Cardiac septum (tissue), 1 donor: ENCODE data around the gene PPM1E. TPM values are rescaled to one million over a fixed set of nuclear protein-coding genes. Genes with fewer than 3 reads are reported as not detected.
"Not testable (repeated sequence)": the region's sequence is repeated elsewhere in the genome, so short reads cannot be mapped to it uniquely, and the experiment has no call there.

Source experiments
- DNase-seq: peaks from one replicate; pipeline ENCODE4 v3.0.0-alpha.2; 2020; ENCODE audit warnings: low spot score
- intact Hi-C: fragments of 100-400 bp; cut with DNase I; formaldehyde crosslinking; loops from one replicate; pipeline ENCODE4 v1.14.0; 2022
- total RNA-seq: library from RNA; stranded (reverse); fragmentation: NEBNext Ultra II Directional; extraction: Animal tissue kit (Norgen Biotek cat#: 25700); gene quantifications from one replicate; pipeline ENCODE4 v1.2.1, GENCODE V29; 2021
- donor health status: DM: no; HTN: no; CAD: no.

Gene PPM1E
- total RNA-seq, 1 donor from 2014 or later = 1.1 TPM

GRCh38 chr17:58764373-58764772, 8.7 kb downstream of the PPM1E start:
- intact Hi-C loops = no loop called here
- DNase-seq = no peak

- intact Hi-C loops, DNase-seq: not testable (repeated sequence)
Observed at GRCh38 chr17:58778482-58778881, 22.8 kb downstream of the PPM1E start.

GRCh38 chr17:58779446-58779845, 23.8 kb downstream of the PPM1E start:
- intact Hi-C loops = no loop called here
- DNase-seq = no peak

DNA sequence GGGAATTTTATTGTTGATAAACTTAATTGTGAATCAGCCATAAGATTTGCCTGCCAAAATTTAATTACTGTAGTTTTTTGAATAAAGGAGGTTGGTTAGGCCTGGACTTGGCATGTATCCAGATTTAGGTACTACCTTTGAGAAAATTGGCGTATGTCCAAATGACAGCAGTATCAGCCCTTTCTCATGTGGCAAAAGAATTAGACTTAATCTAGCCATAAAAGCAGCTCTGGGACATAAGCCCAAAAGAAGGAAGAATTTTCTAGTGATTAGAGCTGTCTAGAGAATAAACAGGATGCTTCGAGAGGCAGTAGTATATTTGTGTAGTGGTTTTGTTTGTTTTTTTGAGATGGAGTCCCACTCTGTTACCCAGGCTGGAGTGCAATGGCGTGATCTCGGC, 27.7 kb downstream of the PPM1E start:
- intact Hi-C loops = no loop called here

DNA sequence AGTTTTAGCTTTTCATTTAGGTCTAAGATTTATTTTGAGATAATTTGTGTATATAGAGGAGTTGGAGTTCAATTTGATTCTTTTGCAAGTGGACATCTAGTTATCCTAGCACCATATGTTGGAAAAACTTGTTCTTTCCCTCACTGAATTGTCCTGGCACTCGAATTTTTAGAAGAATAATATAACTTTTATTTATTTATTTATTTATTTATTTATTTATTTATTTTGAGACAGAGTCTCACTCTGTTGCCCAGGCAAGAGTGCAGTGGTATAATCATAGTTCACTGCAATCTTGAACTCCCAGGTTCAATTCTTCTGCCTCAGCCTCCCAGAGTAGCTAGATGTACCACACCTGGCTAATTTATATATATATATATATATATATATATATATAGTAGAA, 29.4 kb downstream of the PPM1E start:
- intact Hi-C loops = no loop called here
- no peak for DNase-seq

More for the DNA sequence above, 27.7 kb downstream of the PPM1E start:
- no peak for DNase-seq

GRCh38 chr17:58786586-58787295, 31.1 kb downstream of the PPM1E start:
- intact Hi-C loops = no loop called here
- no peak for DNase-seq

- intact Hi-C loops = no loop called here
- DNase-seq = no peak
Observed at GRCh38 chr17:58788199-58788598, 32.5 kb downstream of the PPM1E start.

GRCh38 chr17:58789160-58789559, 33.5 kb downstream of the PPM1E start:
- intact Hi-C loops = no loop called here
- no peak for DNase-seq

DNA sequence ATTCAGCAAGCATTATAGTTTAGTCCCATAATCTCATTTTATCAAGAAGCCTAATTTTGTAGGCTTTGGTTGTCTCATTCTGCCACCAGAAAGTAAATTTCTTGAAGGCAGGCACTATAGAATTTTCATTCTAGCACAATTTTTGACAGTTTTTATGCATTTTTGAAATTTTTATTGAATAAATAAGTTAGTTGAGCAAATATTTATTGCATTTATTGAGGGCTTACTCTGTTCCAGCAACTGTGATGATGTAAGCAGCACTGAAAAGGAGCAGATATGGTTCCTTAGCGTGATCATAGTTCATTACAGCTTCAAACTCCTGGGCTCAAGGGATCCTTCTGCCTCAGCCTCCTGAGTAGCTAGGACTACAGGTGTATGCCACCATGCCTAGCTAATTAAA, 34.2 kb downstream of the PPM1E start:
- intact Hi-C loops = no loop called here
- no peak for DNase-seq

- intact Hi-C loops, DNase-seq: not testable (repeated sequence)
Observed at GRCh38 chr17:58794508-58794907, 38.9 kb downstream of the PPM1E start.

- intact Hi-C loops = no loop called here
- DNase-seq = no peak
Observed at GRCh38 chr17:58802188-58802587, 46.5 kb downstream of the PPM1E start.

- DNase-seq = no peak
- intact Hi-C loops = no loop called here
Observed at GRCh38 chr17:58806046-58806445, 50.4 kb downstream of the PPM1E start.

DNA sequence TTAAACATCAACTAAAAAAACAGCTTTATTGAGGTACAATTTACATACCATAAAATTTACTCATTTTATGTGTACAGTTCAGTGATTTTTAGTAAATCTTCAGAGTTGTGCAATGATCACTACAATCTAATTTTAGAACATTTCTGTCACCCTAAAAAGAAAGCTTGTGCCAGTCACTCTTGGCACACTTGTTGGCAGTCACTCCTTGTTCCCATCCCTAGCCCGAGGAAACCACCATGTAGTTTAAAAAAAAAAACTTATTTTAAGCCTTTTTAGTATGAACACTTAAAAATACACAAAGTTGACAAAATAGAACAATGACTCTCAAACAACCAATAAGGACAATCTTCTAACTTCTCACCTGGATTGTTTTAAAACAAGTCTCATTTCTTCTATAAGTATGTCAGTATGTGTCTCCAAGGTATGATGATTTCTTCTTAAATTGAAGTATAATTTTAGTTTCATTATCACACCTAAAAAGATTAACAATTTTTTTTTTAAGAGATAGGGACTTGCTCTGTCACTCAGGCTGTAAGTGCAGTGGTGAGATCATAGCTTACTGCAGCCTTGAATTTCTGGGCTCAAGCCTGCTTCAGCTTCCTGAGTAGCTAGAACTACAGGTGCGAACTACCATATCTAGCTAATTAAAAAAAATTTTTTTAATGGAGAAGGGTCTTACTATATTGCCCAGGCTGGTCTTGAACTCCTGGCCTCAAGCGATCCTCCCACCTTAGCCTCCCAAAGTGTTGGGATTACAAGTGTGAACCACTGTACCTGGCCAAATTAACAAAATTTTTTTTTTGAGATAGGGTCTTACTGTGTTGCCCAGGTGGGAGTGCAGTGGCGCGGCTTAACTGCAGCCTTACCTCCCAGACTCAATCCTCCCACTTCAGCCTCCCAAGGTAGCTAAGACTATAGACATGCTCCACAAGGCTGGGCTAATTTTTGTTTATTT, 53.2 kb downstream of the PPM1E start:
- no peak for DNase-seq
- intact Hi-C loops = no loop called here

DNA sequence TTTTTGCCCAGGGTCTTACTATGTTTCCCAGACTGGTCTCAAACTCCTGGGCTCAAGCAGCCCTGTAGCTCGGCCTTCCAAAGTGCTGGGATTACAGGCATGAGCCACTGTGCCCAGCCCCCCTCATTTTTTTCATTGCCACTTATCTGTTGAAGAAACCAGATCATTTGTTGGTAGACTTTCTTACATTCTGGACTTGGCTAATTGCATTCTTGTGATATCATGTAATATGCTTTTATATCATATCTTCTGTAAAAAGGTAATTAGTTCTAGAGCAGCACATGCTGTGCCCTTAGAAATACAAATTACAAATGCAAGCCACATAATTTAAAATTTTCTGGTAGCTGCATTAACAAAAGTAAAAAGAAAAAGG, 53.9 kb downstream of the PPM1E start:
- no peak for DNase-seq

GRCh38 chr17:58811290-58811689, 55.6 kb downstream of the PPM1E start:
- no peak for DNase-seq
- intact Hi-C loops = no loop called here

More for the DNA sequence above, 53.9 kb downstream of the PPM1E start:
- intact Hi-C loops = no loop called here

DNA sequence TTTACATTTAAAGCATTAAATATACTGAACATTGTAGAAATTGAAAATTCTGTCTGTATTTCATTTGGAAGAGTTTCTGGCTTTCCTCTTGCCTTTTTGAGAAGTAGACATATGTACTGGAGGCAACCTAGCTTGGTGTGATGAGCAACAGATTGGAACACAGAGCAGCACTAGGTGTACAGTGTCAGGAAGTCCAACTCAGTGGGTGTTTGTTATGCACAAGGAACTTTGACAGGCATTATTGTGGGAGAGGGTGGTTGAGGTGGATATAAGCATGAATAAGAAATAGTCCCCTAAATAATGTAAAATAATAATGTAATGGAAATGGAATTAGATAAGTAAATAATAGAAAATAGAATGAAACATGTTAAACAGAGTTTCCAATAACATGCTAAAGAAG, 58.1 kb downstream of the PPM1E start:
- intact Hi-C loops = no loop called here
- DNase-seq = no peak

DNA sequence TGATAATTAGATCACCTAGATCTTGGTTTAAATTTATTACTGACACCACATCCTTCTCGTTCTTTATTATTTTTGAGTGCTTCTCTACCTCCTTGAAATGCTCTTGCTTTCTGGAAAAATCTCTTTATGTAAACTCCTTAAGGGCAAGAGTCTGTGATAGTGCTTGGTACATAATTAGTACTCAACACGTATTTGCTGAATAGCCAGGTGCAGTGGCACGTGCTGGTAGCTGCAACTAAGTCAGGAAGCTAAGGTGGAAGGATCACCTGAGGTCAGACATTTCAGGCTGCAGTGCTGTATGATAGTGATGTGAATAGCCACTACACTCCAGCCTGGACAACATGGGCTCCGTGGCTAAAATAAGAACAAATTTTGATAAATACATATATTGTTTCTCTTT, 63.0 kb downstream of the PPM1E start:
- intact Hi-C loops = no loop called here
- no peak for DNase-seq

DNA sequence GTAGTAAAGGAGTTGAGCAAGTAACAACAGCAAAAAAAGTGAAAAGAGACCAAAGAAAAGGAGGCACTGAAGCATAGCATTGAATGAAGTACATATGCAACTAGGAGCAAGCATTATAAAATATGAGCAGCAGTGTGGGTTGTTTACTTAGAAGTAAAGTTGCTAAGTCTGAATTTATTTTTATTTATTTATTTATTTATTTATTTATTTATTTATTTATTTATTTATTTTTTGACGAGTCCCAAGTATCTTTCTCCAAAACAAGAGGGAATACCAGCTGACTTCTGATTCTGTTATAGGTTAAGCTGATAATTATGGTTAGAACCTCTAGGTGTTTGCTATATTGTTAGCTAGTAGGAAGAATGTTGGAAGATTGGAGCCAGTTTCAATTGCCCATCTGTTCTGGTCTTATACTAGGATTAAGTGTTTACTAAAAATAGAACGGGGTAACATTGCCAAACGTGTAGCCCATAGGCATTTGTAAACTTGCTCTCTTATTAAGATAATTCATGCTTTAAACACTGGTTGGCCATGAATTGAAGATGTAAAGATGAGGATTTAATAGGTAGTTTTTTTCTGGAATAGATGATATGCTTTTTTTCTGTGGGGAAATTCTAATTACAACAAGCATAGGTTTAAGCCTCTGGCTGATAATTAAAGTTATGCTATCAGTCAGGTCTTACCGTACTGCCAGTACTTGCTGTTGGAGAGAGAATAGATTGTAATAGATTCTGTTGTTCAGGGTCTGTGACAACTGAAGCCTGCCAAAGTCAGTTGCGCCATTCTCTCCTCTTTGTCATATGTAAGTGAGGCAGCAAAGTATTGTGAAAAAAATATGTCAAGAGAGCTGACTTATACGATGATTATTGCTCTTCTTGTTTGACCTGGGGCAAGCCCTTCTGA, 66.7 kb downstream of the PPM1E start:
- intact Hi-C loops = no loop called here
- DNase-seq = no peak

DNA sequence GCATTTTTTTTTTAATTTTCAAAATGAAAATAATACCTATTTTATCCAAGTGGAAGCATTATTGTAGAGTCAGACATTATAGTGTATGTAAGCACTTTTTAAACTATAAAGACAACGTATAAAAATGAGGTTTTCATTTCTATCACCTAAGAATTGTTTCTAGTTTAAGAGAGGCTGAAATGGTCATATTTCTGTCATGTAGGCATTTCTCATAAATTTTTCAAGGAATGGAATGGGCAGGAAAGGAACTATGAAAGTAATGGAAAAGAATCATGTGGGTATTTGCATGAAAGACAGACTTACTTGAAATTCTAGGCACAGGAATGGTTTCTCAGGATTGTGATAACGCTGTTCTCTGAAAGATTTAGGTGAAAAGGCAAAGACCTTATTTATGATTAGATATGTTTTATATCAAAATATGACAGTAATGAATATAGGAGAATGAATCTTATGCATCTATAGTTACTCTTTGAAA, 67.4 kb downstream of the PPM1E start:
- intact Hi-C loops = no loop called here
- DNase-seq = no peak

DNA sequence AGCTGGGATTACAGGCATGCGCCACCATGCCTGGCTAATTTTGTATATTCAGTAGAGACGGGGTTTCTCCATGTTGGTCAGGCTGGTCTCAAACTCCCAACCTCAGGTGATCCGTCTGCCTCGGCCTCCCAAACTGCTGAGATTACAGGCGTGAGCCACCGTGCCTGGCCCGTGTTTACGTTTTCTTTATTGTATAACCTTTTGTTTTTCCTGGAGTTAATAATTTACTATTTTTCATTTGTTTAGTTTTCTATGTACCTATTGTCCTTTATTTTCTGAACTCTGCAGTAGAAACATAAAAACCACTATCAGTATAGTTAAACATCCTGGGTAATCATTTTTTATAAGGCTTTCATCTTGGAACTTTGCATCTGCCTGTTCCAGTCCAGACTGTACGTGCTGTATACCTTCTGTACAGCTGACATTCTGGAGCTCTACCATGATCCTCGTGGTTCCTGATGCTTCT, 73.6 kb downstream of the PPM1E start:
- DNase-seq = no peak
- intact Hi-C loops = no loop called here
